Inferior parietal cortex (tissue), 1 donor: ENCODE measurements around the gene TRPM3.

Source experiments
- DNase-seq: peaks from one replicate; pipeline ENCODE4 v3.0.0-alpha.2; 2016; ENCODE audit errors: extremely low spot score

The TRPM3 gene

GRCh38 chr9:70948744-70949143 lies 172.7 kb downstream of the TRPM3 start:
- no peak for DNase-seq

GRCh38 chr9:70947511-70947910 lies 173.9 kb downstream of the TRPM3 start:
- no peak for DNase-seq

GRCh38 chr9:70947086-70947485 lies 174.3 kb downstream of the TRPM3 start:
- DNase-seq = no peak

GRCh38 chr9:70945301-70945700 lies 176.1 kb downstream of the TRPM3 start:
- no peak for DNase-seq

DNA sequence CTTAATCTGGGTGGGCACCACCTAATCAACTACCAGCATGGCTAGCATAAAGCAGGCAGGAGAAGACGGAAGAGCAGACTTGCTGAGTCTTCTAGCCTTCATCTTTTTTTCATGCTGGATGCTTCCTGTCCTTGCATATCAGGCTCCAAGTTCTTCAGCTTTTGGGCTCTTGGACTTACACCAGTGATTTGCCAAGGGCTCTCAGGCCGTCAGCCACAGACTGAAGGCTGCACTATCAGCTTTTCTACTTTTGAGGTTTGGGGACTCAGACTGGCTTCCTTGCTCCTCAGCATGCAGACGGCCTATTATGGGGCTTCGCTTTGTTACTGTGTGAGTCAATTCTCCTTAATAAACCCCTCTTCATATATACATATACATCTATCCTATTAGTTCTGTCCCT lies 180.2 kb downstream of the TRPM3 start:
- DNase-seq = no peak

- no peak for DNase-seq
Observed at GRCh38 chr9:70940605-70941004, 180.8 kb downstream of the TRPM3 start.

DNA sequence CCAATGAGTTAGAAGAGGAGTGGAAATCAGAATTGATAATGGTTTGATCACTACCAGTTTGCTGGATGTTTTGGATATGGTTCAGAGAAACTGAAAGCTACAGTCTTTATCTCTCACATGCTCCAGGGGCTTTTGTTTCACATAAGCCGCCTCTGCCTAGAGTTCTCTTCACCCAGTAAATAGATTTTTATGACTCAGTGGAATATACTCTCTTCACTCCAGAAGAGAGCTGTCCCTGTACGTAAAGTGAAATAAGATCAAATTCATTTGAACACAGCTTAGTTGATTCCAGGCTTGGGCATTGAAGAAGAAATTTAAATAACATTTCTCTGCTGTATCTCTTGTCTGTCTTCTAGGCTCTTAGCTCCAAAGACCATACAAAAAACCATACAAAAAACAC lies 184.9 kb downstream of the TRPM3 start:
- DNase-seq = no peak

GRCh38 chr9:70935856-70936255 lies 185.6 kb downstream of the TRPM3 start:
- no peak for DNase-seq

DNA sequence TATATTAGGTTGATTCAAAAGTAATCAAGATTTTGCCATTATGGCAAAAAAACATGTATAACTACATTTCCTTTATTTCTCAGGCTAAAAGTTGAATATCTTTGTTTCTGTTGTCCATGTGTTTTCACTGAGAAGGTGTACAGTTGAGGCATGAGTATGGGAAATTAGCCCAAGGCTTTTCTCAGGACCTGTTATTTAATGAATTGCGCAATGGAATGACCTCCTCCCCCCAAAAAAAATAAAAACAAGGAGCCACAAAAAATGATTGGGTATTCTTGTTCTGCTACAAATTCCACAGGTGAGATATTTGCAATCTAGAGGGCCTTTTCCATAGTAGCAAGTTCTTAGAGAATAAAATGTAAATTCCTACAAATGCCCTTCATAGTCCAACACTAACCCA lies 186.8 kb downstream of the TRPM3 start:
- DNase-seq = no peak

GRCh38 chr9:70933321-70933720 lies 188.1 kb downstream of the TRPM3 start:
- no peak for DNase-seq

- no peak for DNase-seq
Observed at GRCh38 chr9:70932097-70932496, 189.3 kb downstream of the TRPM3 start.

DNA sequence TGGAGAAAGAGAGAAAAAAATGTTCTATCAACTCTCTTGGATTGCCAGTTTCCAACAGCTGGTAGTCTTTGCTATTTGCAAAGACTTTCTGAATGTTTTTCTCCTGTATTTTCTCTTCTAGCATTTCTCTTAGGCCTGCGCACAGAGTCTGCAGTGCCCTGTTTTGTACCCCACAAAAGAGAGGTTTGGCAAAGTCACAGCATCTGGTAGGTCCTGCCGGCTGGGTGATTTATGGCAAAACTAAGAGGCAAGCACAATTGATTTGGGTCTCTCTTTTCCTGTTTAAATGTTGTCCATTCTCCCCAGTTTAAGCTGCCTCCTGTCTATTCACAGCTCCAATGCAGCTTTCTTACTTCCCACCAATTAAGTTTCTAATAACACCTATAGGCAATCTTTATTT lies 193.9 kb downstream of the TRPM3 start:
- no peak for DNase-seq

DNA sequence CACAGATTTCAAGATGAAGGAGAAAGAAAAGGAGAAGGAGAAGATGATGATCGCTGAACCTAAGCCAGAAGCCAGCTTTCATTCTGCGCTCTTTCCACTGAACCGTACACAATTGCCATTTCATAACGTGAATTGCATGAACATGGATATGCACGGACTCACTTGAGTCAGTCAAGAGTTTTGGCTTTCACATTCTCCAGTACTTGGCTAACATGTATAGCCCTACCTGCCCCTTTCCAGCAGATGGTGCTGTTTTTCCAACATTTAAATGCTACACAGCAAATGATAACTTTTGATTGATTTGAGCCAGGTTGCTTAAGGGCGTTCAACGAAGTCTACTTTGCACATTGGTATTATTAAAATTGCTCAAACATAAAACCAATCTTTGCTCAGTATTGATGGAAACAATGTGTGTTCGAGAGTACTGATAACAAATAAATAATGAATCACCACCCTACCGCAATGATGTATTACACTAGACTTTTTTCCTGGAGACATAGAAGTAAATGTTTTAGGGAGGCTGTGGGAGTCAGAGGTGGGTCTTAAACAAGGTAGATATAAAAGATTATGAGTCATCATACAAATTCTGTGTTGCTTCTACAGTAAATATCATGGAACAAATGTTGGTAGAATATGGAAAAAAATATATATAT lies 196.4 kb downstream of the TRPM3 start:
- DNase-seq = peak; percentile 78

DNA sequence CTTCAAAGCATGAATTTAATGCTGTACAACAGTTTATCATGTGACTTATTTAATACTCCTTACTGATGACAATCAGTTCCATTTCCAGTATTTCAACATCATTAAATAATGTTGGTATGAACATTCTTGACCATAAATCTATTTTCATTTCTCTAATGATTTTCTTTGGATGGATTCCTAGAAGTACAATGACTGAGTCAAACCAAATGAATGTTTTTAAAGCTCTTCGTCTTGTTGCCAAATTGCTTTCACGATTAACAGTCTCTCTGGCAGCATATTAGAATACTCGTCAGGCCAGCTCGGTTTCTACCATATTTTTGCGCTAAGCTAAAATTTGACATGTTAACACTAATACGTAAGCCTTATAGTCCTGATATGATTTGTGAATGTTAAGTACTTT lies 197.0 kb downstream of the TRPM3 start:
- no peak for DNase-seq

- no peak for DNase-seq
Observed at GRCh38 chr9:70923961-70924360, 197.5 kb downstream of the TRPM3 start.

GRCh38 chr9:70921136-70921535 lies 200.3 kb downstream of the TRPM3 start:
- no peak for DNase-seq

DNA sequence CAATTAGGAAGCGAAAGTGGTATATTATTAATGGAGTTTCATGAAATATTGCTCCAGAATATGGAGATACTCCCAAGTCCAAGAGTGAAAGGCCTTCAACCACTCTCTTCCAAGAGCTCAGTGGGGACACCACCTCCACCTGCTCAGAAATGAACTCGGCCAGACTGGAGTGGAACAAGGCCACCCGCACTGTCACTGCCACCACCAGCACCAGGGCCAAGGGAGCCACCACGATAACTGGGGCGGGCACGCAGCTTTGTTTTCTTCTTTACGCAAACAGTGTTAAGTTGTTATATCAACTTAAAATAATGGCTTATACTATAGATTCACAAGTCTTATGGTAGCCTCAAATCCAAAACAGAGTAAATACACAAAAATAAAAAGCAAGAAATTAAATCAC lies 204.1 kb downstream of the TRPM3 start:
- DNase-seq = no peak

GRCh38 chr9:70911791-70912190 lies 209.6 kb downstream of the TRPM3 start:
- DNase-seq = no peak

- DNase-seq = no peak
Observed at GRCh38 chr9:70910598-70910997, 210.8 kb downstream of the TRPM3 start.

DNA sequence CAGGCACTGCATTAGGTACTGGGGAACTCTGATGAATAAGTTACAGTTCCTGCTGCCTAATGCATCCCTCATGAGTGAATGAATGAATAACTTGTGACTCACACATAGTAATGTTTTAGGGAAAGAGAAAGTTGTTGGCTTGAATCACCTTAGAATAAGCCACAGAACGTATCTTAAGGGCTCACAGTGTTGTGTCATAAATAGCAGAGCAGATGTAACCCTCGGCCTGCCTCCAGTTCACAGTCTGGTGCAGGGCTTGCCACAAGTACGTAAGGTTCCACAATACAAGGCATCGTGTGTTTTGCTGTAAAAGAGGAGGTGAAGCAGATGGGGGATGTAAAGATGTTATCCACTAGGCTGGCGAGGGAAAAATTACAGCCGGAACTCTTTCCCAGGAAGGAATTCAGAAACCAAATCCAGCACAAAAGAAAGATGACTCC lies 218.7 kb downstream of the TRPM3 start:
- no peak for DNase-seq

DNA sequence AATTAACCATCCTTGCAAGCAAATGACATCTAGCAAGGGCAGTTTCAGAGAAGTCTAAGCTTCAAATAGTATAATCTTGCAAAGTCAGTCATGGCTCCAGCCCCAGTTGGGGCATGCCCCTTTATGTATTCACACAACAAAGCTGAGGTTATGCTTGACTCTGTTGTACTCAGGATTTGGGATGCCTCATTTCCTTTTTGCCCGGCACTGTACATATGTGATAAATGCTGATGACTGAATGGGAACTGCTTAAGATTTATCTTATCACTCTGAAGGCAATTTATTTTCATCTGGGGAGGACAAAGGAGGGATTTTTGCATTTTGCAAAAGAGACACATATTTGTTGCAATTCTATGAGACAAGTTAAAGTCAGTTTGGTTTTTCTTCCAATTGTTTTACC lies 219.2 kb downstream of the TRPM3 start:
- DNase-seq = no peak

- no peak for DNase-seq
Observed at GRCh38 chr9:70901746-70902145, 219.7 kb downstream of the TRPM3 start.

GRCh38 chr9:70901013-70901412 lies 220.4 kb downstream of the TRPM3 start:
- DNase-seq = no peak

DNA sequence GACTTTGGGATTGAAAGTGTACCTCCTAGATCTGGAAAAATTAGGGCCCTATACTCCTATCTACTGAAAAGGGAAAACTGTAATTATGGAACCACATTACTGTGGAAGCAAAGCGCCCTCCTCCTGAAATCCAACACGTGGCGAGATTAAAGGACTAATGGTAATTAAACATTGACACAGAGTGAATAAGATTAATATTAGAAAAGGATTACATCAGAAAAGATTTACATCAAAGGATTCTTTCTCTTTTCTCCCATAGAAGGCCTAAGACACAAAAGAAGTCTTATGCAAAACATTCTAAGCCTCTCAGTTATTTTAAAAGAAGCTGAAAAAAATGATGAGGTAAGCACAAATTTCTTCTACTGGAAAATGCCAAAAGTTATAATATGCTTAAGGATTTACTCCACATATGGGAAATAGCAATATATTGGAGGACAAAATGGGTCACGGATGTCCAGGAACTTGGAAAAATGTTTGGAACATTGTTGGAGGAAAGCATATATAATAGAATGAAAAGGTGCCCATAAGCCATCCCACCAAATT lies 227.8 kb downstream of the TRPM3 start:
- DNase-seq = no peak
